ENCODE results near the gene PLAC8L1.

Gene PLAC8L1

GRCh38 chr5:146050086-146050485 is 55.3 kb downstream of the PLAC8L1 start:
- TF ChIP-seq TAF1 (IDR thresholded peaks at IDR 0.05; ENCODE audit: borderline replicate concordance, insufficient read depth, low read length) (no peak), FOXP2 (optimal IDR thresholded peaks at IDR 0.05; ENCODE audit: borderline replicate concordance, extremely low read depth, extremely low read length, insufficient read depth) (no peak), SIN3A (IDR thresholded peaks at IDR 0.05; ENCODE audit: borderline replicate concordance, insufficient read depth, low read length) (no peak)
- TF ChIP-seq, protein P1, sequence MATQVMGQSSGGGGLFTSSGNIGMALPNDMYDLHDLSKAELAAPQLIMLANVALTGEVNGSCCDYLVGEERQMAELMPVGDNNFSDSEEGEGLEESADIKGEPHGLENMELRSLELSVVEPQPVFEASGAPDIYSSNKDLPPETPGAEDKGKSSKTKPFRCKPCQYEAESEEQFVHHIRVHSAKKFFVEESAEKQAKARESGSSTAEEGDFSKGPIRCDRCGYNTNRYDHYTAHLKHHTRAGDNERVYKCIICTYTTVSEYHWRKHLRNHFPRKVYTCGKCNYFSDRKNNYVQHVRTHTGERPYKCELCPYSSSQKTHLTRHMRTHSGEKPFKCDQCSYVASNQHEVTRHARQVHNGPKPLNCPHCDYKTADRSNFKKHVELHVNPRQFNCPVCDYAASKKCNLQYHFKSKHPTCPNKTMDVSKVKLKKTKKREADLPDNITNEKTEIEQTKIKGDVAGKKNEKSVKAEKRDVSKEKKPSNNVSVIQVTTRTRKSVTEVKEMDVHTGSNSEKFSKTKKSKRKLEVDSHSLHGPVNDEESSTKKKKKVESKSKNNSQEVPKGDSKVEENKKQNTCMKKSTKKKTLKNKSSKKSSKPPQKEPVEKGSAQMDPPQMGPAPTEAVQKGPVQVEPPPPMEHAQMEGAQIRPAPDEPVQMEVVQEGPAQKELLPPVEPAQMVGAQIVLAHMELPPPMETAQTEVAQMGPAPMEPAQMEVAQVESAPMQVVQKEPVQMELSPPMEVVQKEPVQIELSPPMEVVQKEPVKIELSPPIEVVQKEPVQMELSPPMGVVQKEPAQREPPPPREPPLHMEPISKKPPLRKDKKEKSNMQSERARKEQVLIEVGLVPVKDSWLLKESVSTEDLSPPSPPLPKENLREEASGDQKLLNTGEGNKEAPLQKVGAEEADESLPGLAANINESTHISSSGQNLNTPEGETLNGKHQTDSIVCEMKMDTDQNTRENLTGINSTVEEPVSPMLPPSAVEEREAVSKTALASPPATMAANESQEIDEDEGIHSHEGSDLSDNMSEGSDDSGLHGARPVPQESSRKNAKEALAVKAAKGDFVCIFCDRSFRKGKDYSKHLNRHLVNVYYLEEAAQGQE (IDR thresholded peaks at IDR 0.05; ENCODE audit: insufficient read depth in 1 of 2, low read depth in 2 of 2, low read length in 2 of 2), result no peak

DNA sequence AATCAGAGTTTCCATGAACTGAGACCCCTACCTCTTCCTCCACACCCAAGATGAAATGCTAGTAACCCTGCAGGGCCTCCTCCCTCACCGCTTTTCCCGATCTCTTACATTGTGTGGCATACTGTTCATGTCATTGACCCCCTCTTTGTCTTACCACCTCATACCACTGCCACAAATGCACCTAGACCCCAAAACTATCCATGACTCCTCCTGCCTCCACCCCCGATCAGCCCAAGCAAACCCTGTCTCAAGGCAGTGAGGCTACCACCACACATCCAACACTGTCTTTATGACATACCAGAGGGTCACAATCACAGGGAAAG is 55.7 kb downstream of the PLAC8L1 start:
- TF ChIP-seq, protein P1 (IDR thresholded peaks at IDR 0.05; ENCODE audit: insufficient read depth in 1 of 2, low read depth in 2 of 2, low read length in 2 of 2), result no peak
- TF ChIP-seq FOXP2 (optimal IDR thresholded peaks at IDR 0.05; ENCODE audit: borderline replicate concordance, extremely low read depth, extremely low read length, insufficient read depth) (no peak), SIN3A (IDR thresholded peaks at IDR 0.05; ENCODE audit: borderline replicate concordance, insufficient read depth, low read length) (no peak), TAF1 (IDR thresholded peaks at IDR 0.05; ENCODE audit: borderline replicate concordance, insufficient read depth, low read length) (no peak), POLR2AphosphoS5 (IDR thresholded peaks at IDR 0.05; ENCODE audit: low read depth, low read length) (no peak)

DNA sequence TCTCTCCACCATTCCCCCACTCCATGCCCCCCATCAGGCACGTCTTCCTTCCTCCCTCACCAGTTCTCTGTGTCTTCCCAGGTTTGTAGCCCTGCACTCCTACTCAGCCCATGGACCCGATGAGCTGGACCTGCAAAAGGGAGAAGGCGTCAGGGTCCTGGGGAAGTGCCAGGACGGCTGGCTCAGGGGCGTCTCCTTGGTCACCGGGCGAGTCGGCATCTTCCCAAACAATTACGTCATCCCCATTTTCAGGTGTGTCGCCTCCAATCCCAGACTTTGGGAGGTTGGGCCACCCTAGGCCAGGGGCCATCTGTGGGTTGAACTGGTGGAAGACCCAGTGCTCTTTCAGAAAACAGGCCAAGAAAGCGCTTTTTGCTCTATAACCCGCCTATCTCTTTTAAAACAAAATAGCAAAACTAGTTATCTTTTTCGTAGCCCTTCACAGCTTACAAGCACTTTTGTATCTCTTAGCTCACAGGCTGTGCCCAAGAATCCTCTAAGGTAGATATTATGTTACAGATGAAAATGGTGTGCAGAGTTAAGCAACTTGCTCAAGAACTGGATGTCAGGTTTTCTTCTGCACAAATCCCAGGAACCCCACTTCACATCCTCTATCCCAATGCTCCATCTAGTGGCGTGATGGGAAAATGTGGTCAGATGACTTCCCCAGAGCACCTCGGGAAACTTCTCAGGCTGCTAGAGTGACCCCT is 56.2 kb downstream of the PLAC8L1 start:
- TF ChIP-seq, protein P1 (IDR thresholded peaks at IDR 0.05; ENCODE audit: insufficient read depth in 1 of 2, low read depth in 2 of 2, low read length in 2 of 2), result no peak
- no peak for TF ChIP-seq POLR2AphosphoS5 (IDR thresholded peaks at IDR 0.05; ENCODE audit: low read depth, low read length)
- no peak for TF ChIP-seq TAF1 (IDR thresholded peaks at IDR 0.05; ENCODE audit: borderline replicate concordance, insufficient read depth, low read length)
- TF ChIP-seq FOXP2 (optimal IDR thresholded peaks at IDR 0.05; ENCODE audit: borderline replicate concordance, extremely low read depth, extremely low read length, insufficient read depth), result no peak
- TF ChIP-seq SIN3A (IDR thresholded peaks at IDR 0.05; ENCODE audit: borderline replicate concordance, insufficient read depth, low read length), result no peak

- TF ChIP-seq SIN3A (IDR thresholded peaks at IDR 0.05; ENCODE audit: borderline replicate concordance, insufficient read depth, low read length), result no peak
- no peak for TF ChIP-seq POLR2AphosphoS5 (IDR thresholded peaks at IDR 0.05; ENCODE audit: low read depth, low read length)
- no peak for TF ChIP-seq TAF1 (IDR thresholded peaks at IDR 0.05; ENCODE audit: borderline replicate concordance, insufficient read depth, low read length)
- TF ChIP-seq, protein P1 (IDR thresholded peaks at IDR 0.05; ENCODE audit: insufficient read depth in 1 of 2, low read depth in 2 of 2, low read length in 2 of 2), result no peak
- no peak for TF ChIP-seq FOXP2 (optimal IDR thresholded peaks at IDR 0.05; ENCODE audit: borderline replicate concordance, extremely low read depth, extremely low read length, insufficient read depth)
These were observed 58.0 kb downstream of the PLAC8L1 start for GRCh38 chr5:146047396-146047795.

Data from PFSK-1 (cell line).